ENCODE measurements around the gene NF2. TPM values are rescaled to one million over a fixed set of nuclear protein-coding genes. Genes with fewer than 3 reads are reported as not detected.

The NF2 gene
- total RNA-seq, 2 donors from 2014 or later: 33.7 to 35.5 TPM

DNA sequence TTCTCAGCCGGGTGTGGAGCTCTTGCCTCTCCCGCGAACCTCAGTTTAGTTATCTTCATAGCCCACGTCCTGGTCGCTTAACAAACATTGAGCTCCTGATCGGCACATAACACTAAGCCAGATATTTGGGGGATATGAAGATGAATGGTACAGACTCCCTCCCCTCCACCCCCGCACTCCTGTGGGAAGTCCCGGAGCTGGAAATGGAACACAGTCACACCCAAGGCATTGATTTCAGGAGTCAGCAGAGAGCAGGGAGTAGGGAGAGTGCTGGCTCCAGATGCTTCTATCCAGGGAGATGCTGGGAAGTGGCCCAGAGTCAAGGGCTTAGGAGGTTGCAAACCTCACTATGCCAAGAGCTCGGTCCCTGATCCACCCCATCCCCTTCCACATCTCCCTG lies 90.2 kb downstream of the NF2 start:
- peaks cover 0 to 4% of the 10 kb centered on the region in 2 donors for H3K36me3 Mint-ChIP-seq (ENCODE audit: insufficient read depth in 2 of 2)
- no peaks in the 10 kb centered on the region for H3K9me3 Mint-ChIP-seq
- no peak overlapping the region for H3K27ac Mint-ChIP-seq
- no peaks in the 10 kb centered on the region for H3K27me3 Mint-ChIP-seq (ENCODE audit: low read depth)
- H3K4me1 Mint-ChIP-seq (ENCODE audit: low read depth): peaks cover 5% of the 10 kb centered on the region
- no peak overlapping the region for H3K4me3 Mint-ChIP-seq
- DNase-seq (no peak), ATAC-seq (replicated peaks in 1 of 2) (no peak)

DNA sequence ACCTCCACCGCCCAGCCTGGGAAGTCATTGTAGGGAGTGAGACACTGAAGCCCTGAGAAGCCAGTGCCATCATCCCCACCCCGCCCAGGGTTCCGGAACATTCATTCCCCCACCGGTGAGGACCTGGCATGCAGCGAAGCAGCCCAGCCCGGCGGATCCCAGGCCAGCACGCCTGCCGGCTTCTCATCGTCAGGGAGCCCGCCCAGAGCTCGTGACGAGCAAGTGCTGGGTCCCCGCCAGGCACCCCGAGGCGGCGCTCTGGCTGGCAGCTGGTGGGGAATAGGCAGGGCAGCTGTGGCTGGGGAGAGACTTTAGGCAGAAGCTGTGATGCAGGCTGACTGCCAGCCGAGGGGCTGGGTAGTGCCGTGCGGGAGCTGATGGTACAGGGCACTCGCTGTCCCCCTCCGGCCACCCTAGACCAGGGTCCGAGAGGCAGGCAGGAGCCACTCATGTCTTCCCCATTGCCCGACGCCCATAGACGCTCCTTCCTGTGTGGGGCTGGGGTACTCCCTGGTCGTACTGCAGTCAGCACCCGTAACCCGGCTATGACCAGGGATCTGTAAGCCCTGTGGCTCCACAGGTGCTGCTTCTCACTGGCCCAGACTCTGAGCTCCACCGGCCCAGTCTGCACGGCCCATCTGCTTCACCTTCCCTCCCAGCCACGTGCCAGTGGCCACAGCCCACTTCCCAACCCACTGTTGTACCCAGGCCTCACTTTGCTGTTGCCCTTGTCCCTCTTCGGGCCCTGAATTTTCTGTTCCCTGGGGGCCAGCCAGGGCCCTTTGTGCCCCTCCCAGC lies 91.9 kb downstream of the NF2 start:
- Mint-ChIP-seq H3K4me3 (no peak overlapping the region), H3K36me3 (ENCODE audit: insufficient read depth in 2 of 2) (peaks cover 0 to 4% of the 10 kb centered on the region in 2 donors), H3K27me3 (ENCODE audit: low read depth) (no peaks in the 10 kb centered on the region), H3K27ac (no peak overlapping the region), H3K4me1 (ENCODE audit: low read depth) (no peaks in the 10 kb centered on the region), H3K9me3 (no peaks in the 10 kb centered on the region)
- ATAC-seq (replicated peaks in 1 of 2) (no peak), DNase-seq (no peak)

DNA sequence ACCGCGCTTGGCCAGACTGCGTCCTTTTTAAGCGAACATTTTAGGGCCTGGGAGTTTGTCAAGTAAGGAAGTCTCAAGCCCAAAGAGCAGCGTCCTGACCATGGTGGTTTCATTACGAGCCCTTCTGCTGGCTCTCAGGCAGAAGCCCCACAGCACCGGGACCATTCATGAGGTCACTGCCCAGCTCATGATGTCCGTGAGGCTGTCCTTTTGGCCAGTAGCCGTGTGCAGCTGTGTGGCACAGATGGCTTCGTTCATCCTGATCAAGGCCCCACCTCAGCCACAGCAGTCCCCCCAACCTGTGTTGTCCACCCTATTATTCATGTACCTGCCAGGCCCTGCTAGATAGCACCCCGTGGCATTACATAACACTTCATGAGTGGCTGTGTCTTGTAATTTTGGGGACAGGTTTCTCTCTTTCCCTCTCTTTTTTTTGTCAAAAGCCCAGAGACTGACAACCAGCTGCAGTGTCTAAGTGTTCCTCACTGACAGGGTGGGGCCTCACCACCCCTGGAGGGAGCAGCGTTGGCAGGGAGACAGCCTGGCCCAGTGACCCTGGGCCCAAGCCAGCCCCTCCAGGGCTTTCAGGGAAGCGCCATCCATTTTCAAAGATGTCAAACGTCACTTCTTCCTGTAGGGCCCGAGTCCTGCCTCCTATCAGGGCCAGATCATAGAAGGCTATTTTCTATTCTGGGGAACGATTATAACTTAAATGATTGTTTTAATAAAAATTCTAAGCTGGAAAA lies 94.6 kb downstream of the NF2 start:
- no peak overlapping the region for H3K27ac Mint-ChIP-seq
- peaks cover 14% of the 10 kb centered on the region for H3K4me1 Mint-ChIP-seq (ENCODE audit: low read depth)
- no peak overlapping the region for H3K4me3 Mint-ChIP-seq
- H3K9me3 Mint-ChIP-seq: no peaks in the 10 kb centered on the region
- H3K27me3 Mint-ChIP-seq (ENCODE audit: low read depth): peaks cover 5% of the 10 kb centered on the region
- peaks cover 0 to 4% of the 10 kb centered on the region in 2 donors for H3K36me3 Mint-ChIP-seq (ENCODE audit: insufficient read depth in 2 of 2)
- DNase-seq (no peak), ATAC-seq (replicated peaks in 1 of 2) (no peak)

DNA sequence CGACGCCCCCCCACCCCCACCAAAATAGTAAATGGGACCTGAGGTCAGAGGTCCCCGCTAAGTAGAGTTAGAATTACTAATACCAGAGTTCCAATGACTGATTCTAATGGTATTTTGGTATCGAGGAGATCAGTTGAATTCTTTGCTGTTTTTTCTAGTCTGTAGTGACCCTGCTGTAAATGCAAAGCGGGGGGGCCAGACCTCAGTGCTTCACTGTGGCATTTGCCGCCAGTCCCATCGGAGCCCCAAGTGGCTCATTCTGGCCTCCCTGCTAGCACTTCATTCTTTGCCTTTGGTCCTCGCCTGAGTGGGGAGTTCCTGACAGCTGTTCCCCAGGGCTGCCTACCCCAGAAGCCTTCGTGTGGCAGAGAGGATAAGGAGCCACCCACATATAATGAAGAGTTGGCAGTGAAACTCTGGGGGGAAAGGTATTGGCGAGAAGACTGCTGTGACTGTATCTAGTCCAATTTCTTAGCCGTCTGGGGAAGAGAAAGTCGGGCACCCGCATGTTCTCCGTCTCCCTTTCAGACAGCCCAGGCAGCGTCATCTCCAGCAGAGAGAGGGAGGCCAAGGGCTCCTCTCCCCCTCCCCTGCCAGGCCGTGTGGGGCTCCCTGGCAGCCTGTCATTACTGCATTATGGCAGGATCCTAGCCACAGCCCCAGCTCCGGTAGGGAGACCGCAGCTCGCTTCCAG lies 96.9 kb downstream of the NF2 start:
- no peaks in the 10 kb centered on the region for H3K9me3 Mint-ChIP-seq
- H3K4me3 Mint-ChIP-seq: no peak overlapping the region
- H3K36me3 Mint-ChIP-seq (ENCODE audit: insufficient read depth in 2 of 2): peaks cover 0 to 4% of the 10 kb centered on the region in 2 donors
- H3K4me1 Mint-ChIP-seq (ENCODE audit: low read depth): peaks cover 14% of the 10 kb centered on the region
- peaks cover 5% of the 10 kb centered on the region for H3K27me3 Mint-ChIP-seq (ENCODE audit: low read depth)
- ATAC-seq (replicated peaks in 1 of 2): no peak
- H3K27ac Mint-ChIP-seq: no peak overlapping the region
- no peak for DNase-seq

DNA sequence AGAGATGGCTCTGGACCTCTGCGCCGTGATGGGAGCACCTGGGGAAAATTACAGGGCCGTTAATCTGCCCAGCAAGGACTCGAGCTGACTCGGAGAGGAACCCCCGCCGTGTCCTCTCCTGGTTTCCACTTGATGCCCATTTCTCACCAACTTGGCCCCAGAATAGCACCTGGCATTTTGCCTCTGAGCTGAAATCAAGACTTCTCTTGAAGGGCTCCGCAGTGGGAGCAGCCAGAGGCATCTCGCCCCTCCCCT lies 97.4 kb downstream of the NF2 start:
- Mint-ChIP-seq H3K9me3 (no peaks in the 10 kb centered on the region), H3K27ac (no peak overlapping the region), H3K4me3 (no peak overlapping the region), H3K27me3 (ENCODE audit: low read depth) (peaks cover 5% of the 10 kb centered on the region), H3K36me3 (ENCODE audit: insufficient read depth in 2 of 2) (peaks cover 0 to 2% of the 10 kb centered on the region in 2 donors), H3K4me1 (ENCODE audit: low read depth) (peaks cover 14% of the 10 kb centered on the region)
- ATAC-seq (replicated peaks in 1 of 2) (no peak), DNase-seq (no peak)

DNA sequence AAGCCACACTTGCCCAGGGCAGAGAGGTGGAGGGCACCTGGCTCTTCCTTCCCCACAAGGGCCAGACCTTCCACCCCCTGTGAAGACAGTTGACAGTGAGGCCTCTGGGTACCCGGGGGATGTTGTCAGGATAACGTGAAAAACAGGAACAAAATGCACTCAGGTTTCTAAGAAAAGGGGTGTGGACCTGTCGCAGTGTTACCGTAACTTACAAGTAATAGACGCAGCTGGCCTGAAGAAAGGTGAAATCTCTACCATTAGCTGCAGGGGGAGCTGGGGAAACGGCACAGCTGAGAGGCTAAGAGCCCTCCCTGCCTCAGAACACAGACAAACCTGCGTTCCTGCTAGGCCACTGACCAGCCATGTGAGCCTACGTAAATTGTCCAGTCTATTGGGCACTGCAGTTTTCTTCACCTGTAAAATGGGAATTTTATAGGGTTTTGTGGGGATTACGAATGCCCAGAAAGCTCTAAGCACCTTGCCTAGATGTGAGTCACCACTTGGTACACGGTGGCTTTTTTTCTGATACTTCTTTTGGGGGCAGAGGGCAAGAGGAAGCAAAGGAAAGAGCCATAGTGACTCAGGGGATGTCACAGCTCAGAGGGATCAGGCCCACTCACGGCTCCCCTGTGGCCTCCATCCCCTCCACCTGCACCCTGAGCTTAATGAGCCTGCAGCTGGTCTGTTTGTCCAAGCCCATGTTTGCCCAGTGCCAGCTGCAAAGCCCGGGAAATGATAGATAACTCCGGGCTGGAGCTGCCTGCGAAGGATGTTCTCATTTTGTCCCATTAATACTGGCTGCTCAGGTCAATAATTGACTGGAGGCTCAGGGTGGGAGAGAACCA lies 97.9 kb downstream of the NF2 start:
- ATAC-seq (replicated peaks in 1 of 2) (peak; percentile 49 to 65), DNase-seq (peak; percentile 19 to 21)
- Mint-ChIP-seq H3K4me1 (ENCODE audit: low read depth) (peaks cover 14% of the 10 kb centered on the region), H3K36me3 (ENCODE audit: insufficient read depth in 2 of 2) (no peaks in the 10 kb centered on the region), H3K27ac (no peak overlapping the region), H3K9me3 (no peaks in the 10 kb centered on the region), H3K4me3 (no peak overlapping the region), H3K27me3 (ENCODE audit: low read depth) (peaks cover 5% of the 10 kb centered on the region)

DNA sequence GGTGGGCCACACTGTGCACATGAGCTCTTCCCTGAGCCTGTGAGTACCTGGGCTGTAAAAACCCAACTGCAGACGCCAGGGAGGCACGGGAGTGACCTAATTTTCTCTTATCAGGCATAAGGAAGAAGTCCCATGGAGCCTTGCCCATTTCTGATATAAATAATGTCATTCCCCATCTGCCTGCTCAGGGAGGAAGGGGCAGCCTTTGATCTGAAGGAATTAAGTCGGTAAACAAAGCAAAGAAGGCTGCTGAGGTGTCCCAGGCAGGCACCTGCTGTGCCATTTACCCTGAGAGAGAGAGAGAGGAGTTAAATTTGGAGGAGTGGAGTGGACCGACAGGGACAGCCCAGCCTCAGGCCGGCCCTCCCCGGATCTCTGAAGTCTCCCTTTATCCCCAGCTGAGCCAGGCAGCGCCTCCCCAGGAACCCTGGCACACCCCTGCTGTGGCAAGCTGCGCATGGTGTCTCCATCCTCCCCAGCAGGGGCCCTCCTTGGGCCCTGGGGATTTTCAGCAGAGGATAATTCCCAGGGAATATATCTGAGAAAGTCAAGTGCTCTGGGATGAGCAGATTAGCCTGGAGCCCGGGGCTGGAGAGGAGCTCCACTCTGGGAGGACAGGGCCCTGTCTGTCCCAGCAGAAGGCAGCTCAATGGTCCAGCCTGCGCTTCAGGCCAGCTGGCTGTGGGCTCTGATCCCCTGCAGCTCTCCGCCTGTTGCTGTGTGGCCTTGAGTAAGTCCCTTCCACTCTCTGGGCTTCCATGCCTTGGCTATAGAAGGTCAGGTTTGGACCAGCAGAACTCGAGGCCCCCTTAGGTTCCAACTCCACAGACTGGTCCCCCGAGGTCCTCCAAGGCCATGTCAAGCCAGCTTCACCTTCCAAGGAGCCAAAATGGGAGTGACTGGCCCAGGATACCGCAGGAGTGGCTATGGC lies 98.8 kb downstream of the NF2 start:
- Mint-ChIP-seq H3K4me3 (no peak overlapping the region), H3K27ac (no peak overlapping the region), H3K9me3 (no peaks in the 10 kb centered on the region), H3K36me3 (ENCODE audit: insufficient read depth in 2 of 2) (no peaks in the 10 kb centered on the region), H3K4me1 (ENCODE audit: low read depth) (peaks cover 14% of the 10 kb centered on the region), H3K27me3 (ENCODE audit: low read depth) (peaks cover 5% of the 10 kb centered on the region)
- DNase-seq (no peak), ATAC-seq (replicated peaks in 1 of 2) (no peak)

DNA sequence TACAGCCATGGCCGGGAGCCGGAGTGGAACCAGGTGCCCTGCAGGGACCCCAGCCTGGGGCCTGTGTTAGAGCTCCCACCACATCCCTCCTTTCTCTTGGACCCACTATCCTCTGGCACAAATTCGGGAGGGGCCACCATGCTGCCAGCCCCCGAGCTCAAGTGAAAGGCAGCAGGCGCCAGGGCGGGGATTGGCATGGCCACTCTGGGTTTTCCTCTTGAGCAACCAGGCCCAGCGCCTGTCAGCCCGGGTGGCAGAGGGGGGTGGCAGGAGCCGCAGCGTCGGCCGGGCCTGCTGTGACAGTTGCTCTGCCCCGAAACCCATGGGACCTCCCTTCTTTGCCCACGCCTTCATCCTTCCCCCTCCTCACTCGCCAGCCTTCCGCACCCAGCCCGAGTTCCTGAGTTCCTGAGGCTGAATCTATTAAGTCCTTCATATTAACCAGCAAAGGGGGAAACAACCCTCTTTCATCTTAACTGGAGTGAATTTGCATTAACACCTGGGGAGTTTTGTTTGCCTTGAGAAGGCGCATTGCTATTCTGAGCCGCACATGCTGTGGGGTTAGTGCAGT lies 99.6 kb downstream of the NF2 start:
- DNase-seq (no peak), ATAC-seq (replicated peaks in 1 of 2) (no peak)
- Mint-ChIP-seq H3K4me3 (no peak overlapping the region), H3K4me1 (ENCODE audit: low read depth) (peaks cover 14% of the 10 kb centered on the region), H3K27ac (no peak overlapping the region), H3K9me3 (no peaks in the 10 kb centered on the region), H3K36me3 (ENCODE audit: insufficient read depth in 2 of 2) (no peaks in the 10 kb centered on the region), H3K27me3 (ENCODE audit: low read depth) (peaks cover 5% of the 10 kb centered on the region)

DNA sequence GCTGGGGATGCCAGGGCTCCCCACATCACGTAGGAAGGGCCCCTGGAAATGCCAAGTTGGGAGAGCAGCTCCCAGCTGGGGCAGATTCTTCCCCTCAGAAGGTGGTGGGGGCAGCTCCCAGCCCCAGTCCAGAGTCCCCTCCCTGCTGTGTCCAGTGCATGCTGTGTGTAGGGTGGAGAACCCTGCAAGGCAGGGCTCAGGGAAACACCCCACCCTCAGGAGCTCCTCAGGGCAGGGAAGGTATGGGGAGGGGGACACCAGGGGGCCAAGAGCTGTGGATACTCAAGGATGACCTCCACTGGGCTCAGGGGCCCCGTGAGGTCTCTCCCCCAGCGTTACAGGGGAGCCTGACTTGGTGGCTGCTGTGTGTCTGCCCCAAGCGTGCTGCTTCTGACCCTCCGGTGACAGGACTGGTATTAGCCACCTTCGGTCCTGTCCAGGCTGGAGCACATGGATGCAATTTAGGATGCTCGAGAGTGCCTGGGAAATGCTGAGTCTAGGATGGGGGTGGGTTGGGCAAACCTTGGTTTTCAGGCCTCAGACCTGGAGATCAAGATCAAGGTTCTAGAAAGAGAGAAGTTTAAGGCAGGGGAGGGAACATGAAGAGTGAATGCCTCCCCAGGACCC lies 100.2 kb downstream of the NF2 start:
- Mint-ChIP-seq H3K4me3 (no peak overlapping the region), H3K36me3 (ENCODE audit: insufficient read depth in 2 of 2) (no peaks in the 10 kb centered on the region), H3K27me3 (ENCODE audit: low read depth) (peaks cover 5% of the 10 kb centered on the region), H3K9me3 (no peaks in the 10 kb centered on the region), H3K27ac (no peak overlapping the region), H3K4me1 (ENCODE audit: low read depth) (peaks cover 14% of the 10 kb centered on the region)
- ATAC-seq (replicated peaks in 1 of 2) (no peak), DNase-seq (no peak)

DNA sequence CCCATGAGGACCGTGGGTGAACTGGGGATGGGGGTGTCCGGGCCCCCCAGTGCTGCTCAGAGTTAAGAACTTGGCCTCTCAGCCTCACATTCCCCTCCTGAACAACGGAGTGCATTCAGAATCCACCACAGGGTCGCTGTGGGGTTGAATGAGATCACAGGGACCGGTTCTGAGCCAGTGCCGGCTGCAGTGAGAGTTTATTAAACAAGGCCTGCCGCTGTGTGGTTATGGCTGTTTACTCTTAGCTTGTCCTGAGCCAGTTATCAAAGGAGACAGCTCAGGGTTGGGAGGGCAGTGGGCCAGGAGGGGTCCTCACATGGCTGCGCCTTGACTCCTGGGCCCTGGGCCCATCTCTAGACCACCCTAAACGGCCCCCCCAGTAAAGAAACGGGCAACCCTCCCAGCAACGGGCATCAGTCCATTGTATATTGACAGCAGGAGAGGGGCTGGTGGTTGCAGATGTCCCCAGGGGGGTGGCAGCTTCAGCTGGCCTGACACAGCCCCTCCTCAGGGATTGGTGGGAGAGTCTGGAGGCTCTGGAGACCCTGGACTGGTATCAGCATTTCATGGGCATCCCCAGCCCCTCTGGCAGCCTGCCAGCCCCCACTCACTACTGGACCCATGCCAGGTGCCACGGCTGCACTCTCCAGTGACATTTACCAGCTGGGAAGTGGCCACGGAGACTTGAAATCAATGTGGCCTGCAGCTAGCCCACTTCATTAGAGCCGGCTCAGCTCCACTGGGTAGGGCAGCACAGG lies 101.3 kb downstream of the NF2 start:
- ATAC-seq (replicated peaks in 1 of 2) (no peak), DNase-seq (no peak)
- Mint-ChIP-seq H3K27ac (no peak overlapping the region), H3K9me3 (no peaks in the 10 kb centered on the region), H3K4me1 (ENCODE audit: low read depth) (peaks cover 14% of the 10 kb centered on the region), H3K4me3 (no peak overlapping the region), H3K36me3 (ENCODE audit: insufficient read depth in 2 of 2) (no peaks in the 10 kb centered on the region), H3K27me3 (ENCODE audit: low read depth) (peaks cover 5% of the 10 kb centered on the region)

DNA sequence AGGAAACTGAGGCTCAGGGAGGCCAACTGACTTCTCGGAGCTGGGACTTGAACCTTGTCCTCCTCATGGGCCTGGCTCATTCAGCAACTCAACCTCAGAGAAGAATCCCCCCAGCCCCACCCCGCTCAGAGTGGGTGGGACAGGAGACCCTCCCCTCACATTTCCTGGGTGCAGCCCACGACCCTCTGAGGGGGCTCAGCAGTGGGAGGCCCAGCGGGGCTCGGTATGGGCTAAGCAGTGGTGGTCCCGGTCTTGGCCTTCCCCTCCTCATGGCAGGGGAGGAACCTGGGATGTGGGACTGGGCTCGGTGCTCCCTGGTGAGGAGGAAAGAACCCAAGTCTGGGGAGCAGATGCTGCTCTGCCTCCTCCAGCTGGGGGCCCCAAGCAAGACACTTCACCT lies 102.2 kb downstream of the NF2 start:
- Mint-ChIP-seq H3K27me3 (ENCODE audit: low read depth) (peaks cover 5% of the 10 kb centered on the region), H3K9me3 (no peaks in the 10 kb centered on the region), H3K4me1 (ENCODE audit: low read depth) (peaks cover 14% of the 10 kb centered on the region), H3K4me3 (no peak overlapping the region), H3K27ac (no peak overlapping the region), H3K36me3 (ENCODE audit: insufficient read depth in 2 of 2) (no peaks in the 10 kb centered on the region)
- DNase-seq (no peak), ATAC-seq (replicated peaks in 1 of 2) (no peak)
